GM23338 (cell line): ENCODE measurements around the gene PCSK6. TPM values are rescaled to one million over a fixed set of nuclear protein-coding genes. Genes with fewer than 3 reads are reported as not detected.

ENCODE experiments used
- ATAC-seq: fragments of 200-7000 bp; cut with Tn5 transposase; 3 replicates; pipeline ENCODE4 v1.9.1; 2020
- DNase-seq: peaks from one replicate; pipeline ENCODE4 v3.0.0-alpha.2; 2015; ENCODE audit warnings: low spot score
- H2AFZ ChIP-seq: fragments of 200-600 bp; sonication (generic); 2 replicates; pipeline ENCODE4 v1.8.0; 2016; ENCODE audit warnings: antibody characterized with exemption, mild to moderate bottlenecking, moderate library complexity
- H3F3A ChIP-seq: fragments of 200-600 bp; sonication (generic); replicated peaks from 2 replicates; pipeline ENCODE4 v1.8.0; 2017; ENCODE audit warnings: antibody characterized with exemption, mixed run types, low read depth
- H3K27ac ChIP-seq: fragments of 200-600 bp; sonication (generic); 2 replicates; pipeline ENCODE4 v1.6.1; 2016; ENCODE audit warnings: low read depth
- H3K27me3 ChIP-seq: fragments of 200-600 bp; sonication (generic); 2 replicates; pipeline ENCODE4 v1.8.0; 2016; ENCODE audit warnings: mild to moderate bottlenecking, mixed run types, moderate library complexity; ENCODE audit not compliant: insufficient read depth
- H3K36me3 ChIP-seq: fragments of 200-600 bp; sonication (generic); 2 replicates; pipeline ENCODE4 v1.8.0; 2016; ENCODE audit warnings: mild to moderate bottlenecking; ENCODE audit not compliant: insufficient read depth
- H3K4me1 ChIP-seq: fragments of 200-600 bp; sonication (generic); 2 replicates; pipeline ENCODE4 v1.8.0; 2016; ENCODE audit warnings: mild to moderate bottlenecking, moderate library complexity; ENCODE audit not compliant: insufficient read depth
- H3K4me2 ChIP-seq: fragments of 200-600 bp; sonication (generic); 2 replicates; pipeline ENCODE4 v1.7.1; 2017; ENCODE audit warnings: mixed run types
- H3K4me3 ChIP-seq: fragments of 200-600 bp; sonication (generic); 2 replicates; pipeline ENCODE4 v1.6.1; 2016; ENCODE audit warnings: mixed run types
- H3K79me2 ChIP-seq: fragments of 200-600 bp; sonication (generic); replicated peaks from 2 replicates; pipeline ENCODE4 v1.8.0; 2017; ENCODE audit warnings: mild to moderate bottlenecking; ENCODE audit not compliant: insufficient read depth
- H3K9me2 ChIP-seq: fragments of 200-600 bp; sonication (generic); 2 replicates; pipeline ENCODE4 v1.8.0; 2017; ENCODE audit not compliant: insufficient read depth
- H4K20me1 ChIP-seq: fragments of 200-600 bp; sonication (generic); replicated peaks from 2 replicates; pipeline ENCODE4 v1.8.0; 2017; ENCODE audit warnings: mild to moderate bottlenecking; ENCODE audit not compliant: insufficient read depth
- H3K27ac Mint-ChIP-seq: 2 replicates; pipeline ENCODE4 v1.8.0; 2020; ENCODE audit warnings: inconsistent platforms, mild to moderate bottlenecking, moderate library complexity, mixed read lengths
- H3K27me3 Mint-ChIP-seq: 3 replicates; pipeline ENCODE4 v1.8.0; 2022; ENCODE audit warnings: low read depth, mild to moderate bottlenecking, moderate library complexity, mixed read lengths, inconsistent platforms; ENCODE audit not compliant: insufficient read depth, poor library complexity
- H3K36me3 Mint-ChIP-seq: 3 replicates; pipeline ENCODE4 v1.8.0; 2021; ENCODE audit warnings: low read depth, mild to moderate bottlenecking, inconsistent platforms, moderate library complexity, mixed read lengths
- H3K4me1 Mint-ChIP-seq: 3 replicates; pipeline ENCODE4 v1.8.0; 2020; ENCODE audit warnings: mild to moderate bottlenecking, inconsistent platforms, mixed read lengths
- H3K4me3 Mint-ChIP-seq: 3 replicates; pipeline ENCODE4 v1.8.0; 2021; ENCODE audit warnings: moderate library complexity, mild to moderate bottlenecking, inconsistent platforms, mixed read lengths
- H3K9me3 Mint-ChIP-seq: 3 replicates; pipeline ENCODE4 v1.8.0; 2020; ENCODE audit warnings: moderate library complexity, mild to moderate bottlenecking, inconsistent platforms, mixed read lengths
- CTCF ChIP-seq, 2 experiments: fragments of 200-600 bp in 1 of 2; sonication (generic) in 1 of 2; conservative IDR thresholded peaks; 2 replicates each; pipeline versions ENCODE4 v1.5.1 to v1.6.1; 2016 to 2017; ENCODE audit warnings: antibody characterized with exemption in 2 of 2, low read depth in 2 of 2, mild to moderate bottlenecking in 2 of 2, moderate library complexity in 1 of 2
- ETS1 ChIP-seq: IDR thresholded peaks from 2 replicates; pipeline ENCODE4 v1.6.1; 2016; ENCODE audit warnings: antibody characterized with exemption
- EZH2 ChIP-seq: fragments of 200-600 bp; sonication (generic); IDR thresholded peaks from one replicate; pipeline ENCODE4 v1.8.0; 2017; ENCODE audit warnings: antibody characterized with exemption, mild to moderate bottlenecking, low read depth; ENCODE audit not compliant: unreplicated experiment
- JUNB ChIP-seq: IDR thresholded peaks from one replicate; pipeline ENCODE4 v1.6.1; 2016; ENCODE audit warnings: antibody characterized with exemption; ENCODE audit not compliant: unreplicated experiment
- ZNF331 ChIP-seq: fragments of 250-450 bp; sonication (Bioruptor Pico); IDR thresholded peaks from 2 replicates; pipeline ENCODE4 v1.5.0; 2020; ENCODE audit warnings: low read depth, mild to moderate bottlenecking, moderate library complexity
- ZNF462 ChIP-seq: fragments of 250-450 bp; sonication (Bioruptor Pico); IDR thresholded peaks from 2 replicates; pipeline ENCODE4 v1.5.0; 2020; ENCODE audit warnings: mild to moderate bottlenecking, moderate library complexity
- polyA plus RNA-seq: library from polyadenylated mRNA; unstranded; fragments of >200 nt; fragmentation: Nextera tagmentation; extraction: Ambion mirVana; gene quantifications from 2 replicates; pipeline ENCODE4 v1.2.1, GENCODE V29; 2016
- total RNA-seq: library from RNA; depleted of rRNA; stranded (reverse); fragments of >200 nt; shearing (Covaris generic); gene quantifications from 2 replicates; pipeline ENCODE4 v1.2.3, GENCODE V29; 2014

Gene PCSK6
- total and polyA plus RNA-seq, 2 experiments from 2014 or later = 1.7 to 6.7 TPM

GRCh38 chr15:101326026-101326315, 163.5 kb downstream of the PCSK6 start (continued):
- no peak for TF ChIP-seq JUNB
- no peak for TF ChIP-seq ZNF331
- TF ChIP-seq EZH2 = no peak
- TF ChIP-seq ZNF462 (CRISPR knock-in tag) = no peak

GRCh38 chr15:101325263-101326025, 164.1 kb downstream of the PCSK6 start:
- TF ChIP-seq CTCF (conservative IDR thresholded peaks at IDR 0.05; ENCODE audit: low read depth in 2 of 2) (no peak), ETS1 (no peak)
- Mint-ChIP-seq H3K4me3 (no peak overlapping the region), H3K4me1 (peaks cover 6% of the 10 kb centered on the region; the same call in 2 of the 3 replicates), H3K27ac (no peak overlapping the region), H3K9me3 (no peaks in the 10 kb centered on the region; the same call in 1 of the 3 replicates), H3K27me3 (peaks cover 16% of the 10 kb centered on the region), H3K36me3 (no peaks in the 10 kb centered on the region; the same call in 2 of the 3 replicates)
- DNase-seq (no peak), ATAC-seq (no peak)
- Histone ChIP-seq H3K36me3 (no peaks in the 10 kb centered on the region), H3F3A (no peaks in the 10 kb centered on the region), H3K79me2 (no peaks in the 10 kb centered on the region), H4K20me1 (no peaks in the 10 kb centered on the region), H3K27me3 (no peaks in the 10 kb centered on the region), H3K27ac (no peak overlapping the region), H3K4me3 (no peak overlapping the region), H3K4me2 (no peak overlapping the region), H2AFZ (no peak overlapping the region), H3K9me2 (no peaks in the 10 kb centered on the region), H3K4me1 (no peaks in the 10 kb centered on the region)
